ENCODE data around the gene PHKB. TPM values are rescaled to one million over a fixed set of nuclear protein-coding genes. Genes with fewer than 3 reads are reported as not detected.

PHKB gene
- total RNA-seq, 1 experiment from 2014 or later, result 38.8 TPM

- no peaks in the 10 kb centered on the region for H3K79me1 ChIP-seq (ENCODE audit: insufficient read depth, low read depth, low read length, poor library complexity, severe bottlenecking)
- no peaks in the 10 kb centered on the region for H4K20me1 ChIP-seq (ENCODE audit: control insufficient read depth, insufficient read depth, insufficient read length)
- no peaks in the 10 kb centered on the region for H3K4me1 ChIP-seq (ENCODE audit: insufficient read depth, low read length)
- peak overlapping the region; percentile 2 to 90 (median 14); a peak in 2 of 7 replicates for H3K27ac Mint-ChIP-seq
- no peak overlapping the region for H2AK5ac ChIP-seq (ENCODE audit: insufficient read length, low read length)
- H3K4me3 Mint-ChIP-seq, result no peak overlapping the region
- no peaks in the 10 kb centered on the region for H3K9me3 Mint-ChIP-seq
- no peak for DNase-seq
- no peak overlapping the region for H4K5ac ChIP-seq (ENCODE audit: insufficient read length, low read depth, low read length)
- no peak overlapping the region for H3T11ph ChIP-seq (ENCODE audit: low read length)
- no peak overlapping the region for H4K91ac ChIP-seq (ENCODE audit: insufficient read length, low read depth, low read length)
- H2BK120ac ChIP-seq (ENCODE audit: low read depth, low read length, poor library complexity, severe bottlenecking), result peak overlapping the region; percentile 0
- H4K8ac ChIP-seq (replicated peaks; ENCODE audit: insufficient read length, low read depth, low read length), result no peak overlapping the region
- no peak overlapping the region for H2BK12ac ChIP-seq (ENCODE audit: insufficient read length, low read depth, low read length)
- no peaks in the 10 kb centered on the region for H3K9me3 ChIP-seq (ENCODE audit: control insufficient read depth, low read depth, low read length)
- no peaks in the 10 kb centered on the region for H3K27me3 ChIP-seq (ENCODE audit: insufficient read depth, low read length)
- H3K4me2 ChIP-seq (ENCODE audit: insufficient read depth, insufficient read length, low read length), result no peak overlapping the region
- H3K9ac ChIP-seq (ENCODE audit: extremely low read depth, insufficient read length, low read length), result no peak overlapping the region
- no peak overlapping the region for H3K14ac ChIP-seq (ENCODE audit: insufficient read depth, low read length)
- no peak overlapping the region for H2BK15ac ChIP-seq (ENCODE audit: low read depth, low read length)
- H2AFZ ChIP-seq (ENCODE audit: low read length), result no peak overlapping the region
- no peaks in the 10 kb centered on the region for H3K27me3 Mint-ChIP-seq (ENCODE audit: low read depth)
- WGBS (ENCODE audit: extremely low coverage, insufficient read length, low lambda C conversion rate), result no CpG with 5 or more reads among the region's 3 CpGs
- H3K79me2 ChIP-seq (ENCODE audit: insufficient read depth, low read length), result no peaks in the 10 kb centered on the region
- no peak overlapping the region for H3K18ac ChIP-seq (ENCODE audit: insufficient read length, low read depth, low read length)
- H2BK5ac ChIP-seq (ENCODE audit: insufficient read length, low read length), result no peak overlapping the region
- no peak overlapping the region for H2BK20ac ChIP-seq (ENCODE audit: low read depth, low read length, poor library complexity, severe bottlenecking)
- 0 out of 4 replicates have a peak, but pooled peaks cover 0 to 4% of the 10 kb centered on the region in 2 experiments for H3K4me1 Mint-ChIP-seq
- no peak overlapping the region for H3K27ac ChIP-seq (ENCODE audit: insufficient read length, low read depth, low read length)
- H3K36me3 Mint-ChIP-seq (ENCODE audit: insufficient read depth in 1 of 3, low read depth in 3 of 3), result peaks cover 0 to 6% (median 4%) of the 10 kb centered on the region in 3 experiments; a peak in 3 of 7 replicates
- TF ChIP-seq CTCF (conservative IDR thresholded peaks at IDR 0.05), result no peak
- H3K23ac ChIP-seq (ENCODE audit: insufficient read length, low read depth, low read length), result no peak overlapping the region
- no peak overlapping the region for H3K4ac ChIP-seq (ENCODE audit: low read depth, low read length)
- no peak overlapping the region for H3K56ac ChIP-seq (ENCODE audit: insufficient read length, low read depth, low read length)
- no peaks in the 10 kb centered on the region for H3K23me2 ChIP-seq (ENCODE audit: insufficient read length, low read depth, low read length, poor library complexity, severe bottlenecking)
These were observed 205.3 kb downstream of the PHKB start for GRCh38 chr16:47666434-47666833.
